ENCODE measurements around the gene SERPINB11. TPM values are rescaled to one million over a fixed set of nuclear protein-coding genes. Genes with fewer than 3 reads are reported as not detected.
A peak's percentile ranks its signal among the peaks of the same experiment; 100 is the strongest.
"Not testable (repeated sequence)": the region's sequence is repeated elsewhere in the genome, so short reads cannot be mapped to it uniquely, and the experiment has no call there.

The SERPINB11 gene, protein sequence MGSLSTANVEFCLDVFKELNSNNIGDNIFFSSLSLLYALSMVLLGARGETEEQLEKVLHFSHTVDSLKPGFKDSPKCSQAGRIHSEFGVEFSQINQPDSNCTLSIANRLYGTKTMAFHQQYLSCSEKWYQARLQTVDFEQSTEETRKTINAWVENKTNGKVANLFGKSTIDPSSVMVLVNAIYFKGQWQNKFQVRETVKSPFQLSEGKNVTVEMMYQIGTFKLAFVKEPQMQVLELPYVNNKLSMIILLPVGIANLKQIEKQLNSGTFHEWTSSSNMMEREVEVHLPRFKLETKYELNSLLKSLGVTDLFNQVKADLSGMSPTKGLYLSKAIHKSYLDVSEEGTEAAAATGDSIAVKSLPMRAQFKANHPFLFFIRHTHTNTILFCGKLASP
- total RNA-seq = not detected

DNA sequence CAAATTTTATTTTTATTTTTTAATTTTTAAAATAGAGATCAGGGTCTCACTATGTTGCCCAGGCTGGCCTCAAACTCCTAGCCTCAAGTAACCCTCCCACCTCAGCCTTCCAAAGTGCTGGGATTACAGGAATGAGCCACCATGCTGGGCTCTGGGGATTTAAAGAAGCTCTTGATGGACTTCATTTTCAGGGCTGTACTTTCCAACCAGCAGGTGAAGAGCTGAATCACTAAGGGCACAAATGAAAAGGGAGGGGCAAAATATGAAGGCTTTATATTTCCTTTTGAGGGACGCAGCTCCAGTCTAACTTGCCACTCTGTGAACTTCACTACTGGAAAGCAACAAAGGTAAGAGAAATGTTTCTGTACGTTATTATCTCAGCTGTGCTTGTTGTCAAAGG, at the start of gene SERPINB11:
Gene SERPINB11 (plus strand): TSS at position 301 of the 400 bp plus-strand sequence. CDS start 7,234 bp downstream, outside the sequence.
- no peaks in the 10 kb centered on the region for H3K4me1 Mint-ChIP-seq
- no peak within 1 kb of the TSS for H3K27ac Mint-ChIP-seq
- POLR2A ChIA-PET = no interaction called here
- ATAC-seq (ENCODE audit: low read depth) (no peak), DNase-seq (no peak)
- no peak within 1 kb of the TSS for H3K4me3 Mint-ChIP-seq
- H3K36me3 Mint-ChIP-seq = no peaks in the 10 kb centered on the region
- H3K9me3 Mint-ChIP-seq = no peaks in the 10 kb centered on the region
- H3K27me3 Mint-ChIP-seq = no peaks in the 10 kb centered on the region

DNA sequence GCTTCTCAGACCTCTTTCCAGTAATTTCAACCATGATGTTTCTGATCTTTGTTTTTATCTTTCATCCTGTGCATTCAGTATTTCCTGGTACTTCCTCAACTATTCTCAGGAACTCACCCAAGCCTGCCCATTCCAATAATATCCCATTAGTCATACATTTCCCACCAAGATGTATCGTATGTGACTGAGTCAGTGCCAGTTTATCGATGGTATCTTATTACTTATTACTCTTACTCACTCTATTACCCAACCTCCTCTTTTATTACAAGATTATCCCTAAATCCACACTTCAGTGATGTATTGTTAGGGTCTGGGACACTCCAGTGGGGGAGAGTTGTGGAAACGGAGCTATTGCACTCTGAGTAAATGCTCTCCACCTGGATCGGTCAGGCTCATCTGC, 43.8 kb upstream of the SERPINB11 start:
- H3K36me3 Mint-ChIP-seq; H3K9me3 Mint-ChIP-seq; ATAC-seq (ENCODE audit: low read depth); H3K4me3 Mint-ChIP-seq; POLR2A ChIA-PET; H3K27ac Mint-ChIP-seq; H3K27me3 Mint-ChIP-seq; DNase-seq; H3K4me1 Mint-ChIP-seq: not testable (repeated sequence)

DNA sequence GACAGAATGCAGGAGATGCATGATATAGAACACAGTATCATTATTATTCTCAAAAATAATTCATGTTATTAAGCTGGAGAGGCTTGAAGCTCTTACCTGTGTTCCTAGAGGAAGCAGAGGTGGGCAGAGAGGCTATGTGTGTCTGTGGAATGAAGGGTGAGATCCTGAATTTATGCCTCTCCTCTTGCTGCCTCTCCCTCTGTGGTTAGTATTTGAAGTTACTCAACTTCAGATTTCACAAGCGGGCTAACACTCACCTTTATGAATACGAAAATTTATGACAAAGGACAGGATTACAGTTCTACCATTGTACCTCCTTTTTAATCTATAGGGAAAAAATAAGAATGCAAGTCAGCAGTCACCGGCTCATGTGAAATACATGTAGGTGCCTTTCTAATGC, 41.0 kb upstream of the SERPINB11 start, which contains the start of gene SERPINB3:
Gene SERPINB3 (minus strand): TSS at position 144 of the 400 bp plus-strand sequence. CDS start 677 bp downstream, outside the sequence.
- H3K27ac Mint-ChIP-seq; DNase-seq; H3K9me3 Mint-ChIP-seq; H3K27me3 Mint-ChIP-seq; H3K36me3 Mint-ChIP-seq; ATAC-seq (ENCODE audit: low read depth); H3K4me3 Mint-ChIP-seq; H3K4me1 Mint-ChIP-seq; POLR2A ChIA-PET: not testable (repeated sequence)

DNA sequence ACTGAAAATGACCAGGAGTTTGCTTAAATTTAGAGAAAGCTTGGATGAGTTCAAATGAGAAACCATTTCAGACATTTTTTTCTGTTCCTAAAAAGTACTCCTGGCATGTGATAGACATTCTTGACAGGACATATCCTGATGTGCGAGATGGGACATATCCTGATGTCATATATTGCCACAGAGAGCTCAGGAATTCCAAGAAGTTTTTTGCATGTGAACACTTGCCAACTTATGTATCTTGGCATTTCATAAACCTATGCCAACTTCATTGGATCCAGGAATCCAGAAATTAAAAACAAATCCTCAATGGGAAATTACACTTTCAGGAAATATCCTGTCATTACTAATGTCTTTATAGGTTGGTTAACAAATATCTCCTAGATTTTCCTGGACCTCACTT, 38.2 kb upstream of the SERPINB11 start:
- ATAC-seq (ENCODE audit: low read depth) (no peak), DNase-seq (no peak)
- POLR2A ChIA-PET = no interaction called here
- no peaks in the 10 kb centered on the region for H3K27me3 Mint-ChIP-seq
- H3K9me3 Mint-ChIP-seq = peaks cover 4% of the 10 kb centered on the region
- H3K4me3 Mint-ChIP-seq = no peak overlapping the region
- H3K36me3 Mint-ChIP-seq = no peaks in the 10 kb centered on the region
- no peaks in the 10 kb centered on the region for H3K4me1 Mint-ChIP-seq
- H3K27ac Mint-ChIP-seq = no peak overlapping the region

DNA sequence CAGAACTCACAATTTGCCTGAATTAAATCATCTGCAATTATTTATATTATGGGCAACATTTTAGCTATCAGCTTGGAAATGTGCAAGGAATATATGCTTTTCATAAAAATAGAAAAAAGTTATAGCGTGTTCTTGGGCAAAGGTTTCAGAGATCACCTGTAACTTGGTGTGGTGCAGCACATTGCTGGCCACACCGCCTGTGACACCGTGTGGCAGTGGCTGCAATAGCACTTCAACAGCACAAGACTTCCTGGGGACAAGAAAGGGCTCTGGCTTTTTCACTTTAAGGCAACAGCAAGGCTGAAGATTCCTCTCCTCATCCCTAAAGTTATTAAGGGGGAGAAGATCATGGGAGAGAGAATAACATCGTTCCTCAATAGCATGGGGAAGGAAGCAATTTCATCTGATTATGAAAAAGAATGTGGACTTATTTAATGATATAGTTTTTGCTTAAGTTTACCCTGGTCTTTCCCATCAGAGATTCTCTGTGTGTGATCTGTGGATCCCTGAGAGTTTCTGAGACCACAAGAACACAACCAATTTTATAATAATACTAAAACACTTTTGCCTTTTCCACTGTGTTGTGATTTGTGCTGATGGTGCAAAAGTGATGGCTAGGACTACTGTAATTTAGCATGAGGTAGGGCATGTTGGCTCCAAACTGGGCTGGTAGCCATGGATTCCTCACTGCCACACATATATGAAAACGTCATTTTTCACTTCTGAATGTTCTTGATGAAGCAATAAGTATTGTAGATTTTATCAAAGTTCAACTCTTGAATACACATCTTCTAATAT, 26.0 kb upstream of the SERPINB11 start:
- ATAC-seq (ENCODE audit: low read depth) (peak; percentile 47), DNase-seq (no peak)
- no peaks in the 10 kb centered on the region for H3K4me1 Mint-ChIP-seq
- H3K36me3 Mint-ChIP-seq = no peaks in the 10 kb centered on the region
- H3K9me3 Mint-ChIP-seq = no peaks in the 10 kb centered on the region
- H3K4me3 Mint-ChIP-seq = no peak overlapping the region
- H3K27me3 Mint-ChIP-seq = peaks cover 2% of the 10 kb centered on the region
- POLR2A ChIA-PET = interaction anchor here (0.6 kb wide), 1 partner anchor 12 kb away, joined by 4 read pairs; no protein-coding TSS in a partner anchor
- no peak overlapping the region for H3K27ac Mint-ChIP-seq

DNA sequence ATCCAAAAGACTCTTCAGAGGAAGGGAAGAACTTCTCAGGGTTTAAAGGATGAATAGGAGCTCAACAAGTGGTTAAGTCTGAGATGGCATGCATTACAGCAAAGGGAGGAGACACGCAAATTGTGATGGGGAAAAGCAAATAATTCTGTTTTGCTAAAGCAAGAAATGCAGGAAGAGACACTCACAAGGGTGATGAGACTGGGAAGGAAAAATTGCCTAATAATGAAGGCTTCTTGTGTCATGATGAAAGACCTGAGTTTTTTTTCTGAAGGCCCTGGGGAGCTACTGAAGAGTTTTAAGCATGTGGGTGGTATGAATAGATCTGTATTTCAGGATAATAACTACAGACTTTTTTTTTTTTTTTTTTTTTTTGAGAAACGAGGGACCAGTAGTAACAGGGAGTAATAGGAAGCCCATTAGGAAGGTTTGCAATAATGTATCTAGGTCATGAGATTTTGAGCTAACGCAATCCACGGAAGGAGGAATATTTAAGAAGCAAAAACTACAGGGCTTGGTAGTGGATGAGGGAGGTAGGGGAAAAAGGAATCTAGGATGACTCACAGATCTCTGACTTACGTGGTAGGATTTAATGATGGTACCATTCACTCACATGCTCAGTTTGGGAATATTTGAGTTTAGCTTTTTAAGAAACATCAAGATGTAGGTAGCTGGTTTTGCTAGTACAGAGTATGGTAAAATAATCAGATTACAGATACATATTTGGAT, 25.1 kb upstream of the SERPINB11 start:
- Mint-ChIP-seq H3K27ac (no peak overlapping the region), H3K4me3 (no peak overlapping the region), H3K36me3 (no peaks in the 10 kb centered on the region), H3K4me1 (no peaks in the 10 kb centered on the region), H3K9me3 (no peaks in the 10 kb centered on the region), H3K27me3 (peaks cover 2% of the 10 kb centered on the region)
- POLR2A ChIA-PET = interaction anchor here (0.6 kb wide), 1 partner anchor 11 kb away, joined by 4 read pairs; no protein-coding TSS in a partner anchor
- no peak for ATAC-seq (ENCODE audit: low read depth)
- no peak for DNase-seq

DNA sequence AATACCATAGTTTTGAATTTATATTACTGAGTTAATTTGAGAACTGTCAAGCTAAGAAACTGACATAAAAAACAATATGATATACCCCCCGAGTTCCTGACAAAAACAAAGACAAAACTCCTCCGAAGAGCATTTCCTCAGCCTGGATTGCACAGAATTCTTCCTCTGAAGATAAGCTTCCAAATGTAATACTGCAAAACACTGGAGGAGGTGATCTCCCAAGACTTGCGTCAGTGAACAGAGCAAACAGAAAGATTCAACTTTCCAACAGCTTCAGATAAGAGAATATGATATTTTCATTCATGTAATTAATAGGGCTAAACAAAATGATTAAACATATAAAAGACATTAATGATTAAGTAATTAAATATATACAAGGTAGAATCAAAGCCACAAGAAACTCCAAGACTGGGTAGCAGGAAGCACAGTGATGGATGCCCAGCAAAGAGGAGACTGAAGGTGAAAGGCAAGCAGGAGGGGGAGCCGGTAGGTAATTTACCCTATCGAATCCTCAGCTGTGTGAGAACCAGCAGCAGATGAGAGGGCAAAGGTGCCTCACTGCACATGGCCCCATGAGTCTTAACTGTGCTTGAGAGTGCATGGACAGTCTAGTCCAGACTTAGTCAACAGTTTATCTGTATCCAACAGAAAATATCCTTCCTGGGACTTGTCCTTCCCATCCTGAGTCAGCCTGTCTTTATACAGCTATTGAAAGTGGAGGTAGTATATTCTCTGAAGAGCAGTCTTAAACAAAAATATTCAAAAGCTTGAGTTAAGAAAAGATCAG, 22.7 kb upstream of the SERPINB11 start:
- ATAC-seq (ENCODE audit: low read depth) = no peak
- POLR2A ChIA-PET = no interaction called here
- Mint-ChIP-seq H3K9me3 (no peaks in the 10 kb centered on the region), H3K36me3 (no peaks in the 10 kb centered on the region), H3K4me3 (no peak overlapping the region), H3K27ac (no peak overlapping the region), H3K27me3 (peaks cover 2% of the 10 kb centered on the region), H3K4me1 (no peaks in the 10 kb centered on the region)
- no peak for DNase-seq

DNA sequence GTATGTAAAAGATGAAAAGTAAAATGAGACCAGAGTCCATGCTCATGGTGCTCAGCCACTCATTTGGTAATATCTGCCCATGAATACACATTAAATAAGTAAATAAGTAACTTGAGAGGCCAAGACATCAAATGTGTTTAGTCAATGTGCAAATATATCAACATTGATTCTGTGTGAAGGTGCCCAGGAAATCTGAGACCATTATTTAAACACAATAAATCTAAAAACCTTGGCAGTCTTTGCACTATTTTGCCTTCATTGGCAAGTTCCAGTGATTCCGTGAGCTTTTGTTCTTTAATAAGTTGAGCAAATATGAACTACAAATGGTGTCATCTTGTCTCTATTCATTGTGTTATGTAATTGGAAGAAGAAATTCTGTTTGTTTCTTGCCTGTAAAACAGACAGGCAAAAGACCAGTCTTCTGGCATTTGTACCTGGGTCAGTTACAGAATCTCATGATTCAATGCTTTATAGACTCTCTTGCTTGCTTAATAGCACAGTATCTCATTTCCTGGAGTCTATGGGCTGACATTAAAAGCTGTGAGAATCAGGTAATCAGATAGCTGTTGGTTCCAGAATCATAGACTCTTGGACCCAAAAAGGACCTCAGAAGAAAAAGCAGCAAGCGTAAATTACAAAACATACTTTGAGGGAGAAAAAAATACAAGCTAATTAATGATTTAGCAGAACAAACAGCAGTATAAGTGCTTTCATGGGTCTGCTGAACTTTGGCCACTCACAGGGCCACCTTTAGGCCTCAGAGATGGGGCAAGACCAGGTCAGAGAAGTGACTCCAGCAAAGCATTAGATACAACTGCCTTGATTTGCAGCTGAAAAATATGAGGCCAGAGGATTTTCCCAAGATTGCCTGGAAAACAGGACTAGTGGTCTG, 21.1 kb upstream of the SERPINB11 start:
- Mint-ChIP-seq H3K27me3 (peaks cover 2% of the 10 kb centered on the region), H3K9me3 (no peaks in the 10 kb centered on the region), H3K4me1 (no peaks in the 10 kb centered on the region), H3K4me3 (no peak overlapping the region), H3K36me3 (no peaks in the 10 kb centered on the region), H3K27ac (no peak overlapping the region)
- POLR2A ChIA-PET = no interaction called here
- ATAC-seq (ENCODE audit: low read depth) (no peak), DNase-seq (no peak)

DNA sequence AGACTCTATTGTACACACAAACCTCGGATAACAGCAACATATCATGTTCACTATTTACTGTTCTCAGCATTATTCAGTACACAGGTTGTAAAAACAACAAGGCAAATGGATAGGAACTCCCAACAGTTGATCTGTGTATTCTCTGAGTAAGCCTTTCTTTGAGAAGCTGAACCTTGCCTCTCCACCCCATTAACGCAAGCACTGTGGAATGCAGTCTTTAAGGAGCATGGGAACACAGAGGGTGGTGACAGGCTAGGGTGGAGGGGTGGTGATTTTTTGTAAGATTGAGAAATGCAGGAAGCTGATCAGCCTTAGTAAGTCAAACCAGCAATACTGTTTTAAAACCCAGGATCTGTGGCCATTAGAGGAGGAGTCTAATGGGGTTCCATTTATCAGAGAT, 19.6 kb upstream of the SERPINB11 start:
- no peaks in the 10 kb centered on the region for H3K27me3 Mint-ChIP-seq
- H3K27ac Mint-ChIP-seq = no peak overlapping the region
- H3K4me3 Mint-ChIP-seq = no peak overlapping the region
- H3K36me3 Mint-ChIP-seq = no peaks in the 10 kb centered on the region
- POLR2A ChIA-PET = no interaction called here
- H3K9me3 Mint-ChIP-seq = no peaks in the 10 kb centered on the region
- ATAC-seq (ENCODE audit: low read depth) (no peak), DNase-seq (no peak)
- H3K4me1 Mint-ChIP-seq = no peaks in the 10 kb centered on the region

DNA sequence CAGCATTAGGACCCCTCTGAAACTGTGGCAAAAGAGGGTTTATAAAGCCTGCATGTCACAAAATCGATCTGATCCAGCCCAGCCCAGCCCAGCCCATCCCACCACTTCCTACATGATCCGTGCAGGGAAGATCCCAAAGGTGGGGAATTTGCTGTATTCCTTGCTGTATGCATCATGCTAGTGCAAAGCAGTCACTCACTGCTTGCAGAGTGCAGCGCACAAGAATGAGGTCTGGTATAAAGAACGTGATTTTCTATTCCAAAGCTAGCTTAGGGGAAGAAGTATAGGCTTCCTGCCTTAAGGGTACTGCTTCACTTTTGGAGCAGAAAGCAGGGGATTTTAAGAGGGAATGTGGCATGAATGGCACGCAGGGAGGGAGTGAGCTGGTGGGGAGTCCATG, 18.9 kb upstream of the SERPINB11 start:
- no peaks in the 10 kb centered on the region for H3K36me3 Mint-ChIP-seq
- DNase-seq (no peak), ATAC-seq (ENCODE audit: low read depth) (no peak)
- POLR2A ChIA-PET = no interaction called here
- no peak overlapping the region for H3K27ac Mint-ChIP-seq
- H3K4me3 Mint-ChIP-seq = no peak overlapping the region
- H3K27me3 Mint-ChIP-seq = no peaks in the 10 kb centered on the region
- H3K4me1 Mint-ChIP-seq = no peaks in the 10 kb centered on the region
- H3K9me3 Mint-ChIP-seq = no peaks in the 10 kb centered on the region

DNA sequence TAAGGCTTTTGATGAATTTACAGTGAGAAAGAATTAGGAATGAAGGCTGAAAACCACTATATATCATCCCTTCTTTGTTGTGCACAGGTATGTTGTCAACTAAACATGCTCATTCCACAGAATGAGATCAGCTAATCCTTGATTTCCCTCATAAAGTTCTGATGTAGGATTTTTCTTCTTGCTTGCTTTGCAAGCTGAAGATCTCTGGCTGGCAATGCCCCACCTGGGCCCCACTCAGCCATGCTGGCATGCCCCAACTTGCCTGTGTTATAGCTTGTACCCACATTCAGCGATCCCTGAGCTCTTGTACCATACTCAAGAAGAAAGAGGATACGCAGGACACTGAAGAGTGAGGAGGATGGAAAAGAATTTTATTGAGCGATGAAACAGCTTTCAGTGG, 18.0 kb upstream of the SERPINB11 start:
- Mint-ChIP-seq H3K27ac (no peak overlapping the region), H3K4me3 (no peak overlapping the region), H3K4me1 (no peaks in the 10 kb centered on the region), H3K36me3 (no peaks in the 10 kb centered on the region), H3K9me3 (no peaks in the 10 kb centered on the region), H3K27me3 (no peaks in the 10 kb centered on the region)
- DNase-seq (no peak), ATAC-seq (ENCODE audit: low read depth) (no peak)
- POLR2A ChIA-PET = no interaction called here

DNA sequence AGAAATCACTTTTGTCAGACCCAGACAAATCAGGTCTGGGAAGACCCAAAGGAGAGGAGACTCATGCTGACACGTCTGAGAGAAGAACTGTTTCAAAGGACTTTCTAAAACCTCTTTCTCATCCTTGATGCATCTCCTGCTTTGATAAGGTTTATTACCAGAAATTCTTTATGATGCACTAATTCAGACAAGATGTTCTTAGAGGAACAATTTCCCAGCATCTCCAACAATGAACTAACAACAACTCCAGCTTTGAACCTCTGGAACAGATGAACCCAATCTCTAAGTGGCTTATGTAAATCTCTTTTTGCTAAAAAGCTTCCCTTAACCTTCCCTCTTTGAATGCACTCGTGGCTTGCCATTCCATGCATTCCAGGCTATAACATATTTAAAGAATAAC, 15.9 kb upstream of the SERPINB11 start:
- Mint-ChIP-seq H3K4me3 (no peak overlapping the region), H3K36me3 (no peaks in the 10 kb centered on the region), H3K27me3 (peaks cover 2% of the 10 kb centered on the region), H3K27ac (no peak overlapping the region), H3K9me3 (no peaks in the 10 kb centered on the region), H3K4me1 (no peaks in the 10 kb centered on the region)
- DNase-seq (no peak), ATAC-seq (ENCODE audit: low read depth) (no peak)
- POLR2A ChIA-PET = no interaction called here

Data from activated naive CD8-positive, alpha-beta T cell treated with anti-CD3 and anti-CD28 coated beads, Interleukin-2, amount 10 ng/mL, durations not matched to agents 7 days and 5 days (primary cell).